Ishikawa (cell line): ENCODE results near the gene GAS2L1.

Experiments
- CREB1 ChIP-seq: IDR thresholded peaks from 2 replicates; pipeline ENCODE4 v1.6.1; 2012; ENCODE audit warnings: low read depth
- MAX ChIP-seq: IDR thresholded peaks from 2 replicates; pipeline ENCODE4 v1.6.1; 2012
- RAD21 ChIP-seq: IDR thresholded peaks from 2 replicates; pipeline ENCODE4 v1.6.1; 2012; ENCODE audit warnings: low read depth
- TEAD4 ChIP-seq: IDR thresholded peaks from 2 replicates; pipeline ENCODE4 v1.6.1; 2012

- TF ChIP-seq TEAD4 (no peak), CREB1 (no peak), RAD21 (no peak), MAX (no peak)
These were observed 31.3 kb upstream of the GAS2L1 start for GRCh38 chr22:29275167-29275566.
